GM12874 (cell line): ENCODE results near the gene GLRX5.

ENCODE experiments used
- CTCF ChIP-seq: IDR thresholded peaks from 2 replicates; pipeline ENCODE4 v1.5.1; 2011; ENCODE audit warnings: low read depth, mild to moderate bottlenecking, control low read depth, low read length, moderate library complexity; ENCODE audit not compliant: insufficient read depth

The GLRX5 gene

DNA sequence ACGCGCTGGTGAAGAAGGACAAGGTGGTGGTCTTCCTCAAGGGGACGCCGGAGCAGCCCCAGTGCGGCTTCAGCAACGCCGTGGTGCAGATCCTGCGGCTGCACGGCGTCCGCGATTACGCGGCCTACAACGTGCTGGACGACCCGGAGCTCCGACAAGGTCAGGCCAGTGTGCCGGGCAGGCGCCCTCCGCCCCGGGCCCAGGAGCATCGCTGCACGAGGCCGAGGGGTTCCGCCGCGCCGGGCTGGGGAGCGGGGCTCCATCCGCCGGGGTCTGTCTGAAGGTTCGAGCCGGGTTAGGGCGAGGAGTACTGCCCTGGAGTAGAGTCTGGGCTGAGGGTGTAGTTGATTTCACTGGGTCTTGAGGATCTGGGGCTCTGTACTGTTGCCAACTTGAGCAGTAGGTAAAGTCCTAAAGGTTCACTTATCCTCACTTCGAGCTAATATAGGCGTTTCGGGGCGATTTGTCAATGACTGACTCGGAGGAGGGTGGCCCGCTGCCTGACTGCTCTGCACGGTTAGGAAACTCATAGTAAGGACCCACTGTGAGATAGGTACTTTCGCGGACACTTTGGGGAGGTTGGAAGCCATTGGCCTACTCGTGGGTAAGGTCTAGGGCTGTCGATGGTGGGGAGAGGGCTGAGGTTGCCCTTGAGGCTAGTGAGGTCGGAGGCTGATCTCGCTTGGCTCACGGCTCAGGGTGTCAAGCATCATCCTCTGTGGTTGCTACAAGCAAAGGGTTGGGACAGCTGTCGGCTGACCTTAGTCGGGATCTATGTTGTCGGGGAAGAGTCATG lies 574 bp downstream of the GLRX5 start:
- TF ChIP-seq CTCF, result no peak

- no peak for TF ChIP-seq CTCF
Measured at GRCh38 chr14:95536036-95536593, 1.3 kb downstream of the GLRX5 start.

DNA sequence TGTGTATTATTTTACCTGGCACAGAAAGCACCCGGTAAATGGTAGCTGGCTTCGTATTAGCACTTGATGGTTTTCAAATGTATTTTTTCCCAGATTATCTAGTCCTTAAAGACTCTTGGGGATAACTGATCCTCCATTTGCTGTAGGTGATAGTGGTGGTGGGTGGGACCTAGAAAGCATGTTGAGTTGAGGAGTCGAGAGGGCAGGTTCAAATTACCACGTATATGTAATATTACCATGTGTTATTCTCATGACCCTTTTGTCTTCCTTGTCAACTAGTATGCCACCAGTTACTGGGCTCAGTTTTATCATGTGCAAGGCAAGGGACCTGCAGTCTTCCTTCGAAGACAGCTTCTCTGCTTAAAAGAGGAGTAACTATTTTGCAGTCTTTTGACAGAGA lies 1.8 kb downstream of the GLRX5 start:
- no peak for TF ChIP-seq CTCF

DNA sequence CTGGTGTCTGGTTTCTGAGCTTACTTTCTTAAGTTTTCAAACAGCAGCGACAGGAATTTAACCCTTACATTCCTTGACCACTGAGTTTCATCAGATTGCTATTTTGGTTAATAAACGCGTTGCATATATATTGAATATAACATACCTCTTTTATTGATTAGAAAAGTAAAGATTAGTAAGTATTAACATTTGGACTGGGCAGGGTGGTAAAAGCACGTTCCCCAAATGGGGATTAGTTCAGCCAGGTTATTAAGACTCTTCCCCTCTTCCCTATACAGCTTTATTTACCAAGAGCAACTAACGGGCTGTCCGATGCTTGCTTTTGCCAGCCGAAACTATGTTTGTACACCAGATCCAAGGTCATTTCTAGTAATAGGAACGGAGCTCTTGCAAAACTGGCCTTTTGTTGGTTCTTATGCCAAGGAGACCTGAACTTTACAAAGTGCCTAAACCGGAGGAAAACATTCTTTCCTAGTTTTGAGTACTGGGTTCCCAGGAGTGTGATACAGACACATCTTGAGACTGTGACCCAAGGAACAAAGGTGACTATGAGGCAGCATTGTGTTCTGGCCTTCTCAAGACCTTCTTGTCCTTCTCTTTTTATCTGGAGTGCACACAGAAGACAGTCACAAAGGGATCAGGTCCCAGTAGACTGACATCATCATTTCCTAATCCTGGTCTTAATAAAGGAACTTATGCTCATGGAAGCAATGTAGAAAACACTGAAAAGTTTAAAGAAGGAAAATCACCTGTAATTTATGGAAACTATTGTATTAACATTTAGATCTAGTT lies 2.6 kb downstream of the GLRX5 start:
- TF ChIP-seq CTCF, result no peak

DNA sequence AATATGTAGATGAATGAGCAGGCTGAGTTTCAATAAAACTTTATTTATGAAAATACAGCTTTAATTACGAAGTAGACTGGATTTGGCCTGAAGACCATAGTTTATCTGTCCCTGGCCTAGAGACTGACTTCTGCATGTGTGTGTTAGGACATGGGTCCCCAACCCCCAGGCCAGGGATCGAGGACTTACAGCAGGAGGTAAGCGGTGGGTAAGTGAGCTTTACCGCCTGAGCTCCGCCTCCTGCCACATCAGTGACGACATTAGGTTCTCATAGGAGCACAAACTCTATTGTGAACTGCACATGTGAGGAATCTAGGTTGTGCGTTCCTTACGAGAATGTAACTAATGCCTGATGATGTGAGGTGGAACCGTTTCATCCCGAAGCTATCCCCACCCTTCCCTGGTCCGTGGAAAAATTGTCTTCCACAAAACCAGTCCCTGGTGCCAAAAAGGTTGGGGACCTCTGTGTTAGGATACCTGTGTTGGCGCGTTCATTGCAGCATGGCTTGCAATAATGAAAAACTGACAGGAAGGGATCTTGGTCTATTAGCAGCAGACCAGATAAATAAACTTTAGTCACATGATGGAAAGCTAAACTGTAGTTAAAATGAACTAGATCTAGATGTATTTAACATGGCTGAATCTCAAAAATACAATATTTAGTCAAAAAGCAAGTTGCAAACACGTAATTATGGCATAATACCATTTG lies 4.1 kb downstream of the GLRX5 start:
- TF ChIP-seq CTCF, result no peak

DNA sequence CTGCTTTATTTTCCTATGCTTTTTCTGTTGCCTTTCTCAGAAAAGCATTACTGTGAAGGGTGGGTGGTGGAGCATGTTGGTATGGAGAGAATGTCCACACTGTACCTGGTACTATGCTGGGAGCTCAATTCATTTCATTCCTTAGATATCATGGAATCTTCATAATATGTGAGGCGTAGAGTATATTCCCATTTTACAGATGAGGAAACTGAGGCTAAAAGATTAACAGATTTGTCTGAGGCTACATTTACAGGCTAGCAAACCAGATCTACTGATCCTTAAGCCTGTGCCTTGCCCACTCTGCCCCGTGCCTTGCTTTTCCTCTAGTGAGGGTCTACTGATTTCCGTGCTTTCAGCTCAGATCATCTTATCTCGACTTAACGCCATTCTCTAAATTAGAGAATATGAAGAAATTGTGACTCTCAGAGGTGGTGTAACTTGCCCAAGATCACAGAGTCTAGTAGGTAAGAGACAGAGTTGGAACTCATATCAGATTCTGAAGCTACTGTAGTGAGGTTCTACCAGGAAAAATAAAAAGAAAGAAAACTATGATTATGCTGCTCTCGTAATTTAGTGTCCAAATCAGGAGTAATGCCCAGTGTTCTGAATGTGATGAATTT lies 5.5 kb downstream of the GLRX5 start:
- no peak for TF ChIP-seq CTCF
